HG03280 (cell line): ENCODE measurements around the gene GTF2A1.
A peak's percentile ranks its signal among the peaks of the same experiment; 100 is the strongest.
"Not testable (repeated sequence)": the region's sequence is repeated elsewhere in the genome, so short reads cannot be mapped to it uniquely, and the experiment has no call there.

Experiments
- ATAC-seq: cut with Tn5 transposase; IDR thresholded peaks from one replicate; pipeline ENCODE4 v1.9.1; 2021; ENCODE audit warnings: mild to moderate bottlenecking, moderate library complexity; ENCODE audit not compliant: unreplicated experiment

Gene GTF2A1

DNA sequence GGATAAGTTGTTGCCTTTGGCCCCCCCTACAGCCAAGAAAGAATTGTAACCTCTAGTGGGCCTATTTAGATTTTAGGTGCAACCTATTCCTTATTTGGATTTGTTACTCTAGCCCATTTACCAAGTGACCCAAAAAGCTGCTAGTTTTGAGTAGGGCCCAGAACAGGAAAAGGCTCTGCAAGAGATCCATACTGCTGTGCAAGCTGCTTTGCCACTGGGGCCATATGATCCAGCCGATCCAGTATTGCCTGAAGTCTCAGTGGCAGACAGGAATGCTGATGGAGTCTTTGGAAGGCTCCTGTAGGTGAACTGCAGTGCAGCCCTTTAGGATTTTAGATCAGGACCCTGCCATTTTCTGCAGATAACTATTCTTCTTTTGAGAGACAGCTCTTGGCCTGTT, 12.9 kb upstream of the GTF2A1 start:
- ATAC-seq, result no peak

DNA sequence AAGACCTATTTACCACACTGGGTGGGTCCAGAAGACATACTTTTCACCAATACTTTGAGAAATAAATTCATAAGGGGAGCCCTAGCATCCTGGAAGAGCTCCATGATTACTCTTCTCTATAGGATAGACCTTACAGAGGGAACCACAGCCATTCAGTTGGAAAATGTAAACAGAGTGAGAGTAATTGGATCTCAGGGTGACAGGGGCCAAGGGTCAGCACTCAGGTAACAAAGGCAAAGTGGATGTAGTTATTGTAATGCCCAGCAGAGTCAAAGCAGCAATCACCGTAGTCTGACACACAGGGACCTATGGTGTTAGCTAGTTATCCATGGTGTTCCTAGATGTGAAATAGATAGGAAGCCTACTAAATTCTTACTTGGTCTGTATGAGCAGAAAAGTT, 10.8 kb upstream of the GTF2A1 start:
- ATAC-seq, result no peak

DNA sequence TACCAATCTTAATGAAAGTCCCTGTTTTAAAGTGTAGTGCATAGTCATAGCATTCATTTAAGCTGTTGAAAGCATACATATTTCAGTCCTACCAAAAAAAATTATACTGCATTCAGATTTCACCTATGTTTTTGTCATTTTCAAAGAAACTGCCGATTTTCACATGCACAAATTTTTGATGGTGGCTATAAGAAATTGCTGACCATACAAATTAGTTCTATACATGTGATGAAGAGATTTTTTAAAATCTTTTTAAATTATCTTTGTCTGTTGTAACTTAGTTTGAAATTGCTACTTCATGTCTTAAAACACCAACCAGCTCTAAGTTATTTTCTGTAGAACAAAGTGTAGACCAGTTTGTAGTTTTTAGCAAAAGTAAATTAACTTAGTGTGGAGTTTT, 3.5 kb upstream of the GTF2A1 start:
- no peak for ATAC-seq

DNA sequence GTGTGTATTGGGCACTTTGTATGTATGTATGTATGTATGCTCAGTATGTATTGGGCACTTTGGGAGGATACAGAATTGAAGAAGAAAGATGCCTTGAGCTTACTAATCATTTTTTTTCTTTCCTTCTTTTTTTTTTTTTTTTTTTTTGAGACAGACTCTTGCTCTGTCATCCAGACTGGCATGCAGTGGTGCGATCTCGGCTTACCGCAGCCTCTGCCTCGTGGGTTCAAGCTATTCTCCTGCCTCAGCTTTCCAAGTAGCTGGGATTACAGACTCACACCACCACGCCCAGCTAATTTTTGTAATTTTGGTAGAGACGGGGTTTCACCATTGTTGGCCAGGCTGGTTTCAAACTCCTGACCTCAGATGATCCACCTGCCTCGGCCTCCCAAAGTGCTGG, 3.0 kb upstream of the GTF2A1 start:
- not testable (repeated sequence) for ATAC-seq

DNA sequence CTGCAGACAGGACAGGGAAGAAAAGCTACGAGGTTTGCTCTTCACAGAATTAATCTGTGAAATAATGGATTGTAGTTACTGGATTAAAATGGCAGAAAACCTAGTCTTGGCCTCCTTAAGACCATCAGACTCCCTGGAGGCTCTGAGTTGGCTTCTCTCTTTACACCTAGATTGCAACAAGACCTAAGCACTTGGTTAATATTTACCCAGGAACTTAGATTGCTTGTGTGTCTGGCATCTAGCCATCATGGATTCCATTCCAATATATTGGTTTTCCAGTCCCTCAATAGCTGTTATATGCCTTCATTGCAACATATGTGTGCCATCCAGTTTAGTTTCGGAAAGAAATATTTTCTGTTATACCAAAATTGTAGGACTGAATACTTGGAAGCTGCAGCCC, 1.9 kb upstream of the GTF2A1 start:
- ATAC-seq, result no peak

DNA sequence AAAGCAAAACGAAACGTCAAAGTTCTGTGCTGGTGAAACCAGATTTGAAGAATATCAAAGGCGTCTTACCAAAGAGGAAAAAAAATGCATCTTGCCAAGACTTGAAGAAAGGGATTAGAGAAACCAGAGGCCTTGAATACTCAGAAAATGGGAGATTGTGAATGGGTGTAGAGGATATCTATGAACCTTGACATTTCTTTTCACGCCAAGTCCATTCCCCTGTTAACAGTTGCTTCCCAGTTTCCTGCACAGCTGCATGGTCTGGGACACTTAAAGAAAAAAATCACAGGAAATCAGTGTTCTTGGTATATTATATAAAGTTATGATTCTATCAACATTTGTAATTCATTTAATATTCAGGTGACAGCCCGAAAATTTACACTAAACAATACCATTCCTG, 1.4 kb upstream of the GTF2A1 start:
- ATAC-seq, result no peak

DNA sequence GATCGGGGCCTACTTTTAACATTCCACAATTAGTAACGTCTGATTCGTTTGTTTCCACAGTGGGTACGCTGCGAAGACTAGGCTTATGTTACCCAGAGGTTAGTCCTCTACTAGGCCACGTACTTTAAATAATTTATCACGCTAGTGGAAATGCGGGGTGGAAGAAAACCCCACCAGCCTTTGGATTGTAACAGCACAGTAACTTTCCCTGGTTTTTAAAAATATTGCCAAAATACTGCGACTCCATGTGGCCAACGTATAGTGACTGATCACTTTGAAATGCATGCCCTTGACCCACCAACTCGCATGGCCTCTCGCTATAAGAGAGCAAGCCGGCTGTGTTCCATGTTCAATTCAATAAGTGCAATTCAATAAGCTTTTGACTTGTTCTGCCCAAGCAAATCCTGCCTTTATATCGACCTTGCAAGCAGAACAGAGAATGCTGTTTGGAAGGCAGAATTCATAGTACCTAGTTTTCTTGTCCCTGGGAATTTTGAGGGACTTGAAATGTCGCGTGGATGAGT, 882 bp upstream of the GTF2A1 start:
- ATAC-seq, result no peak

DNA sequence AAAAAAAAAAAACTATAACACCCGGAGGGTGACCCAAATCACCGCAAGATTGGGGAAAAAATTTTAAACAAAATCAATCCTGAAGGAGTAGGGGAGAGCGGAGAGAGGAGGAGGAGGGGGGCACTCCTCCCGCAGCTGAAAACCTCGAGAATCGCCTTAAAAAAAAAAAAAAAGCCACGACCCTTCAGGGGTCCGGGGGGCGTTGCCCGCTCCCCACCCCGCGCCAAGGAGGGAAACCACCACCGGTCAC, 254 bp downstream of the GTF2A1 start:
- ATAC-seq, result no peak

DNA sequence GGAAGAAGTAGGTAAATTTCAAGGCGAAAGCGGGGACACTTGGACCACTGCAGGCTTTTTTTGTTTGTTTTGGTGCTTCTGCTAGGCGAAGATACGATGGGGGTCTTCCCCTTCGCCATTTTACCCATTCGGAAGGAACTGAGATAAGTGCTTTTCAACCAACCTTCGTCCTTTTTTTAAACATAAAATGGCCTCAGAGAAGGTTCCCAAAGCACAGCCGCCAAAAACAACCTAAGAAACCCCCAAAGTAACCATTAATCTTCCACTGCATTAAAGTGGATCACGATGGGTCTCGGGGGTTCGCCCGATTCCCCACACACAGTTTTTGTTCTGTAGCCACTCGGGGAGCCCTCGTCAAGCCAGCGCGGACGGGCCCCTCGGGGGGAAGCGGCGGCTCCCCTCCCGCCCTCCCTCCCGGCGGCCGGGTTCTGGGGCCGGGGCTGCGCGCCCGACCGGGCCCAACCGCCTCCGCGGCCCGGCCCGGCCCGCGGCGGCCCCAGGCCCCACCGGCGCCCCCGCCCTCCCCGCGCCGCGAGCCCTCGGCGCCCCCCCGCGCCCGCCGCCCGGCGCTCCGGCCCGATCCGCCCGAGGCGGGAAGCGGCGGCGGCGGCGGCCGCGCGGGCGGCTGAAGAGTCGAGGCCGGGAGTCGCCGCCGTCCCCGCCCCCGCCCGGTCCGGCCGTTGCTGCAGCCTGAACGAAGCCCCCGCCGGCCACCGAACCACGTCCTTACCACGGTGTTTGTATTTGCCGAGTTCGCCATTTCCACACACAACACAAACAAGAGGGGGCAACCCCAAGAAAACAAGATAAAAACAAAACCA, 790 bp downstream of the GTF2A1 start:
- no peak for ATAC-seq

DNA sequence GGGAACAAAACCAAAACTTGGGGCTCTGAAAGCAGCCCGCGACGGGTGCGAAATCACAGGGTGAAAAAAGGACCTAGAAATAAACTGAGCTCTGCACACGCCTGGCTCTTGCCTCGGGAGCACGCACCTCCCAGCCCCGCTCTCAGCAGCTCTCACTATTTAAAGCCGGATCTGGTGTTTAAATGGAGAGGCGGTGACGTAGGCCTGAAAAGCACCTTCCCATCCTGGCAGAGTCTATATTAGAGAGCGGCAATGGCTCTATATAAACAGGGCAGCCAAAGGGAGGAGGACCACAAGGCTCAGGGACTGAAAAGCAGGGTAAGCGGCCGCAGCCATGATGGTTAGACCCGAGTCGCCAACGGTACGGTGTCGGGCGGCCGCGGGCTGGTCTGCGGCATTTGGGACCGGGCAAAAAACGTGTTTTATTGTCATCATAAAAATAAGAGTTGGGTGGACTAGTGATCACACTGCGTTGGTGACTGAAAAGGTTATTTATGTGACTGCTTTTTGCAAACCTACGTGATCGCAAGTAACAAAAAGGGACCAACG, 1.5 kb downstream of the GTF2A1 start:
- peak; percentile 45 for ATAC-seq

DNA sequence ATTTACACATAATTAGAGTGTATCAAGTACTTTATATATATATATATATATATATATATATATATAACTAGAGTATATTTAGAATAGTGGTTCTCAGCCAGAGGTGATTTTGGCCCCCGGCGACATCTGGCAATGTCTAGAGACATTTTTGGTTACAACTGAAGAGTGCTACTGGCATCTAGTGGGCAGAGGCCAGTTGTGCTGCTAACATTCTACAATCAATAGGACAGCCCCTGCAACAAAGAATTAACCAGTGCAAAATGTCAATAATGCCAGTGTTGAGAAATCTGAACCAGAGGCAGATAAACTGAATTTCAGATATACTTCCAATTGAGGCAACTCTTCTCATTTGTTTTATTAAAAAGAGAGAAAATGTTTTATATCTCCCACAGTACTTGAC, 8.9 kb downstream of the GTF2A1 start:
- ATAC-seq, result no peak

DNA sequence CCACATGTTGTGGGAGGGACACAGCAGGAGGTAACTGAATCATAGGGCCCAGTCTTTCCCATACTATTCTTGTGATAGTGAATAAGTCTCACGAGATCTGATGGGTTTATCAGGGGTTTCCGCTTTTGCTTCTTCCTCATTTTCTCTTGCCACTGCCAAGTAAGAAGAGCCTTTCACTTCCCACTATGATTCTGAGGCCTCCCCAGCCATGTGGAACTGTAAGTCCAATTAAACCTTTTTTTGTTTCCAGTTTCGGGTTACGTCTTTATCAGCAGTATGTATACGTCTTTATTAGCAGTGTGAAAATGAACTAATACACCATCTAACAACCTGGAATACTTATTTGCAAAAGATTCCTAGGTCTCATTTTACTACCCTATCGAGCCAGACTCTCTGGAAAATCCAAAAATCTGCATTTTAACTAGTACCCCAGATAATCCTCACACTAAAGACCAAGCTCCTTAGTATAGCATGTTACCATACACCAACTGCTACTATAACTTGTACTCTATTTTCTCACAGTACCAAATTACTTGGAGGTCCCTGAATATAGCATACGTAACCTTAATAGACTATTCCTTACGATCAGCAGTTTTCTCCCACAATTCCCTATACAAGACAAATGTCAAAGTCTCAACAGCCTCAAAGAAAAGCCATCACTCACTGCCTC, 11.5 kb downstream of the GTF2A1 start:
- no peak for ATAC-seq

DNA sequence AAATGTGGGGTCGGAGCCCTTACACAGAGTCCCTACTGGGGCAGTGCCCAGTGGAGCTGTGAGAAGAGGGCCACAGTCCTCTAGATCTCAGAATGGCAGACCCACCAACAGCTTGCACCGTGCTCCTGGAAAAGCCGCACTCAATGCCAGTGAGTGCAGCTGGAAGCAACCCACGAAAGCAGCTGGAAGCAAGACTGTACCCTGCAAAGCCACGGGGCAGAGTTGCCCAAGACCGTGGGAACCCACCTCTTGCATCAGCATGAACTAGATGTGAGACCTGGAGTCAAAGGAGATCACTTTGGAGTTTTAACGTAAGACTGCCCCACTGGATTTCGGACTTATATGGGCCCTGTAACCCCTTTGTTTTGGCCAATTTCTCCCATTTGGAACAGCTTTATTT, 12.3 kb downstream of the GTF2A1 start:
- ATAC-seq, result no peak

DNA sequence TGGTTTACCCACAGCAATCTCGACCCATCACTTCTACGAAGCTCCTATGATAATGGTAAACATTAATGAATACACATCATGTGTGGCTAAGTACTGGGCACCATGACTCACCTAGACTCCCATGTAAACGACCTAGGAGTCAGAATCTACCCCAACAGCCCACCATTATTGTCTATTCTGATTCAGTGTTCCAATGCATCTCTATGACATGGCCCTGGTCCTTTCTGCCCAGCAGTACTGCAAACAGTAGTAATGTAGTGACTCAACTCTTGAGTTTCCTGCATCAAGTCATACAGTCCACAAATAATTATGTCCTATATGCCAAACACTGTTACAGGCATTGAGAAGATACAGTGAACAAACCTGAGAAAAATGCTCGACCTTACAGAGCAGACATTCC, 14.6 kb downstream of the GTF2A1 start:
- no peak for ATAC-seq

DNA sequence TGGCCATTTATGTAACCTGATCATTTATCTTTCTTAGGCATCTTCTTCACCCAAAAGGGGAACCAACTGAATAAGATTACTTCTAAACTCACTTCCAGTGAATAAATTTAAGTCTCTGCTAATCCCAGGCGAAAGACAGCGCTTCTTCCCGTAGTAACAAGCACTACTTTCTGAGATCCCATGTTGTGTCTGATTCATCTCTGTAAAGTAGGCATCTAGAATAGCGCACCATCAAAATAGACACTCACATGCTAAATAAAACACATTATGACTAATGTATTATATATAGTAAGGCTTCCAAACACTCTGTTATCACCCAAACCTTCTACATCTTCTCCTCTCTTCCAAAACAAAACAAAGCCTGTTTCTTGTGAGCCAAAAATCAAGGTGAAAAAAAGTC, 15.1 kb downstream of the GTF2A1 start:
- ATAC-seq, result no peak

DNA sequence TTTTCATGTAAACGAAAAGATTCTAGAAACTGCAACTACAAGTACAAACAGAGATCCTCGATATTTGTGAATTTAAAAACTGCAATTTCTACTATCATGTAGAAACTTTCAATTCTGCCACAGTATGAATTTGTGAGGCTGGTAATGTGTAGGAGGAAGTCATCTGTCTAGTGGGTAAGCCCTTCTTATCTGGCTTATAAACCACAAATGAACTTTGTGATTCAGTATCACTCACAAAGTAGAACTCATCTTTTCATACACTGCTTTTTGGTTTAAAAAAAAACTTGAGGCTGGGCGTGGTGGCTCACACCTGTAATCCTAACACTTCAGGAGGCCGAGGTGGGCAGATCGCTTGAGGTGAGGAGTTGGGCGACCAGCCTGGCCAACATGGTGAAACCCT, 20.7 kb downstream of the GTF2A1 start:
- no peak for ATAC-seq

DNA sequence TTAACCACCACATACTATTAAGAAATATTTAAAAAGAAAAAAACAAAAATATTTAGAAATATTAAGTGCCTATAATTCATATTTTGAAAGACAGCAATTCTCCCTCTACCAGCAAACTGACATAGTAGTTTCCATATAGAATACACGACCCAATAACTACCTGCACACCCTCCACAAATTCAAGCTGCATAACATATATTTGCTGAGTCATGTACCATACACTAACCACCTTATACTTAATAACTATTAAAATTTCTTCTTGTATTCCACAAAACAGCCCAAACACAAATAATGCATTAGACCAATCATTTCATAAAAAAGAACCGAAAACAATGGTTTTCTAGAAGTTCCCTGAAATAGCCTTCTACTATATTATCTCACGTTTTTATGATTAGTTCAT, 21.7 kb downstream of the GTF2A1 start:
- ATAC-seq, result no peak

DNA sequence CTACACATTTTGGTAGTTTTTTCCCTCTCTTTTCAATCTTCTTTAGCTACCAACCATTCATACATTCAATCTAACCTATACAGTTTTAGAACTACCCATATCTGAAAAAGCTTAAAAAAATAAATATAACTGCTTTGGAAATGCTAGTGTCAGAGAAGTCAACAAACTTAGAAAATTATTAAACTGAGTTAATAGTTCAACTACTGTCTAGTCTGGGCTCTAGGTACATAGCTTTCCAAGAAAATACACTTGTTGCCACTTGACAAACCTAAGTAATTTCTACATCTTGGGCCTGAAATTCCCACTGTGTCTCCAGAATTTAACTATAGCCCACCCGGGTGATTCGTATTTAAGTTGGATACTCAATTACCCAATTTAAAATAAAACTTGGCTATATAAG, 22.1 kb downstream of the GTF2A1 start:
- ATAC-seq, result no peak

DNA sequence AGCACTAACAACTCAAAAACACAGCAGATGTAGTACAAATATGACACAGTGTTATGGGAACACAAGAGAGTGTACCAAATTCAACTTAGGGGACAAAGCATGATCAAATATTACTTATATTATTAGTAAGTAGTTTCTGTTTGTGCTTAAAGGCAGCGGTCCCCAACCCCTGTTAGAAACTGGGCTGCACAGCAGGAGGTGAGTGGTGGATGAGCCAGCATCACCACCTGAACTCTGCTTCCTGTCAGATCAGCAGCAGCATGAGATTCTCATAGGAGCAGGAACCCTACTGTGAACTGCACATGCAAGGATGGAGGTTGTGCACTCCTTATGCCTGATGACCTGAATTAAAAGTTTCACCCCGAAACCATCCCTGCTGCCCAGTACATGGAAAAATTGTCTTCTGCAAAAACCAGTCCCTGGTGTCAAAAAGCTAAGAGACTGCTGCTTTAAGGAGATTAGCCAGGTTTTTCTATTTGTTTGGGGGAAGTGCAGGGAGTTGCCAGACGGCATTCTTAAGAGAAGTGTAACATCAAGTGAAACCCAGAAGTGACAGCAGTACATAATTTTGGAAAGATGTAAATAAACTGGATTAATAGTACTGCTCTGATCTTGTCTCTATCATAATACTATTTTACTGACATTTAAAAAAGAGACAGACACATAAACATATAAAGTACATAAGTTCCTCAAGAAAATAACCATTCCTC, 26.7 kb downstream of the GTF2A1 start:
- ATAC-seq, result peak; percentile 67

DNA sequence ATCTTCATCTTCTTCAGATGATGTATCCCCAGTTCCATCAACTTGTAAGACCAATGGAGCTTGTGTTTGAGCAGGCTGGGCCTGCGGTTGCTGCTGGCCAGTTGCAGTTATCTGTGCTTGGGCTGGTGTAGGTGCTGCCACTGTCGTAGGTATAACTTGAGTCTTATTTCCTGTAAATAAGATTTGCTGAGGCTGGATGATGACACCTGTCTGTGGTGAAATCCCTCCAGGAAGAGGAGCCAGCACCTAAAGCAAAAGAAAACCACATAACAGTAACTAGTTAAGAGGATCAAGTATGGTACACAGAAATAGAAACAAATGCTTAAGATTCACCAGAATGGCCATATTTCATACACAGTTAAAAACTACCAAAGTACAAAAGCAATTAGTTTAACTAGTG, 28.2 kb downstream of the GTF2A1 start:
- no peak for ATAC-seq

DNA sequence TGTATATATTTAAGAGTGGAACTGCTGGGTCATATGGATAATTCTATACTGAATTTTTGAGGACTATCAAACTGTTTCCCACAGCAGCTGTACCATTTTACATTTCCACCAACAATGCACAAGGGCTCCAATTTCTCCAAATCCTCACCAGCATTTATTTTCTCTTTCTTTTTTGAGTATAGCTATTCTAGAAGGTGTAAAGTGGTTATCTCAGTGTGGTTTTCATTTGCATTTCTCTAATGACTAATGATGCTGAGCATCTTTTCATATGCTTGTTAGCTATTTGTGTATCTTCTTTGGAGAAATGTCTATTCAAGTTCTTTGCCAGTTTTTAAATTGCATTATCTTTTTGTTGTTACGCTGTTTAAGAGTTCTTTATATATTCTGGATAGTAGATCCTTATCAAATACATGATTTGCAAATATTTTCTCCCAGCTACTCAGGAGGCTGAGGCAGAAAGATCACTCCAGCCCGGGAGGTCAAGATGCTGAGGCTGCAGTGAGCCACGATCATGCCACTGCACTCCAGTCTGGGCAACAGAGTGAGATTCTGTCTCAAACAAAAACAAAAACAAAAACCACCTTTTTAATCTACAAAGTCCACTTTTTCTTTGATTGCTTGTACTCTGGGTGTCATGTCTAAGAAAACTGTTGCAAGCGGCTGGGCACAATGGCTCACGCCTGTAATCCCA, 32.8 kb downstream of the GTF2A1 start:
- ATAC-seq, result peak; percentile 93
